ENCODE data around the gene KRT73. TPM values are rescaled to one million over a fixed set of nuclear protein-coding genes. Genes with fewer than 3 reads are reported as not detected.

The KRT73 gene
- not detected for total RNA-seq

DNA sequence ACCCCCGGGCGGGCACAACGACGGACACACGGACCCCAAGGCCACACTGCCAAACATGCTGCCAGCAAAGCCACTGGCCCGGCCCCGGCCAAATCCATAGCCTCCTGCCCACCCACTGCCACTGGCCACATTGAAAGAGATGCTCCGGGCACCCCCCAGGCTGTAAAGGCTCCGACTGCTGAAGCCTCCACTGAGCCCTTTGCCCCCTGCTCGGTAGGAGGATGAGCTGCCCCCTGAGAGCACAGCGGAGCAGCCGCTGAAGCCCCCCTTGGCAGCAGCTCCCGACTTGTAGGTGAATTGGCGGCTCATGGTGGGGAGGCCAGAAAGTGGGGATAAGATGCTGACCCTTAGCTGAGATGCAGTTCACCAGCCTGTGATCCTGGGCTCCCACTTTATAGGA lies at the start of gene KRT73:
Gene KRT73 (minus strand): TSS at position 344 of the 400 bp plus-strand sequence. CDS start 35 bp downstream, at position 309.
- ChIA-PET CTCF (no interaction called here), POLR2A (no interaction called here)

- POLR2A ChIA-PET = no interaction called here
- CTCF ChIA-PET = no interaction called here
Measured at GRCh38 chr12:52667931-52668330, 49.6 kb upstream of the KRT73 start.

DNA sequence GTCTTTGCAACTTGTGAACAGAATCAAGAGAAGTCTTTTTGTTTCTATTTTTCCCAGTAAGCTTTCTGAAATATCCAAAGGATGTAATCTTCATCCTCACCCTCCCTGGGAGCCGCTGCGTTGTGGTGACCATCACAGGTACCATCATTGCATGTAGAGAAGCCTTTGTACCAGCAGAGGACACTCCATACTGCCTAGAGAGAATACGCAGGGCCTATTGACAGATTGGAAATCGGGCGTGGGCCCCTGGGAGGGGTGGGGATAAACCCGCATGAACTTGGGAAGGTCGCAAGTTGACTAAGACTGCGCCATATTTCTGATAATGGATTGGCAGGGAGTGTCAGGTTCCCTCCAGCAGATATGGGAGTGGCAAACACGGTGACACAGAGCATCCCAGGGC lies 49.1 kb upstream of the KRT73 start:
- ChIA-PET CTCF (no interaction called here), POLR2A (no interaction called here)

GRCh38 chr12:52666471-52666870 lies 48.1 kb upstream of the KRT73 start:
- ChIA-PET CTCF (interaction anchor here (0.6 kb wide), 1 partner anchor 717 kb away, joined by 3 read pairs; no protein-coding TSS in a partner anchor), POLR2A (no interaction called here)

GRCh38 chr12:52663420-52663819 lies 45.1 kb upstream of the KRT73 start:
- ChIA-PET POLR2A (no interaction called here), CTCF (no interaction called here)

DNA sequence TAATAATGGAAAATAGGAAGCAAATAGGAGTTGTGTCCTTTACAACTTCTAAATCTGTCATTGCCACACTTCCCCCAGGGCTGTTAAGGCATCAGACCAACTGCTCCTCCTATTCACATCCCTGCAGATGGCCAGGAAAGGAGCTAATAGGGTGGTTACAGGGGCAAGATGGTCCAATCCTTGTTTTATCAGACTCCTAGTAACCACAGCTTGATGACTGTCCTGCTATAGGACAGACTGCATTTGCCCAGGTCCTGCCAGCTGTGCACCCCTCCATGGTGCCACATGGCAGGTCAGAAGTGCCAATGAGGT lies 44.5 kb upstream of the KRT73 start:
- CTCF ChIA-PET = no interaction called here

GRCh38 chr12:52662093-52662917 lies 43.9 kb upstream of the KRT73 start:
- CTCF ChIA-PET = no interaction called here
- POLR2A ChIA-PET = no interaction called here

More for the DNA sequence above, 44.5 kb upstream of the KRT73 start:
- POLR2A ChIA-PET = no interaction called here

DNA sequence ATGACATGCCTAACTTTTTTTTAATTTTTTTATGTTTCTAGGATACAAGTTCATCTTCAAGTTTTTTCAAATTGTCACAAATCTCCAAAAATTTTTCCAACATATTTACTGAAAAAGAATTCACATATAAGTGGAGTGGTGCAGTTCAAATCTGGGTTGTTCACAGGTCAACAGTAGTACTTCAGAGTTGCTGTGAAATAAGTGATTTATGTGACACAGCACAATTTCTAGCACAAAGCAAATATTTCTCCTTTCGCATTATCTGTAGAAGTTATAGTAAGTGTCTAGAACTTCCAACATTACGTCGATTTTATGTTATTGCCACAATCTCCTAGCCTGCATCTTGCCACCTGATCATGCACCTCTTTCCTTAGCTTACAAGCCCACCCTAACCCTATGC lies 43.3 kb upstream of the KRT73 start:
- CTCF ChIA-PET = no interaction called here
- POLR2A ChIA-PET = no interaction called here

DNA sequence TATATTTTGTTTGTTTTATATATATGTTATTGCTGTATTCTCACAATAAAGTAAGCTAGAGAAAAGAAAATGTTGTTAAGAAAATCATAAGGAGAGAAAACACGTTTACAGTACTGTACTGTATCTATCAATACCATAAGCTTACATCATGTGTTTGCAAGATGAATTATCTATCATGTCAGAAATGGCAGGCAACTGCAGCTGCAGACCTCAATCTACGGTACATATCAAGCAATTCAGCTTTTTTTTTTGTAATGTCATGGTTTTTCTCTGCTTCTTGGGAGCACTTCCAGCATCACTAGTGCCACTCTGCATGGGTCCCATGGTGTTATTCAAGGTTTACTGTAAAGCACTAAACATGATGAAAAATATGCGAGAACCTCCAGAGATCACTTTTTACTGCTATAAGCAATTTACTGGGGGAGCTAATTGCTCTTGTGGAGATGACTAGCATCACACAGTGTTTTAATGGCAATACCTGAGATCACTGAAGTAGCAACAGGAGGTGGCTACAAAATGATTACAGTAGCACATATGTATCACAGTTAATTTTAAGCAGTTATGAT lies 42.7 kb upstream of the KRT73 start:
- POLR2A ChIA-PET = no interaction called here

GRCh38 chr12:52659951-52660350 lies 41.6 kb upstream of the KRT73 start:
- ChIA-PET POLR2A (no interaction called here), CTCF (no interaction called here)

More for the DNA sequence above, 42.7 kb upstream of the KRT73 start:
- CTCF ChIA-PET = no interaction called here

DNA sequence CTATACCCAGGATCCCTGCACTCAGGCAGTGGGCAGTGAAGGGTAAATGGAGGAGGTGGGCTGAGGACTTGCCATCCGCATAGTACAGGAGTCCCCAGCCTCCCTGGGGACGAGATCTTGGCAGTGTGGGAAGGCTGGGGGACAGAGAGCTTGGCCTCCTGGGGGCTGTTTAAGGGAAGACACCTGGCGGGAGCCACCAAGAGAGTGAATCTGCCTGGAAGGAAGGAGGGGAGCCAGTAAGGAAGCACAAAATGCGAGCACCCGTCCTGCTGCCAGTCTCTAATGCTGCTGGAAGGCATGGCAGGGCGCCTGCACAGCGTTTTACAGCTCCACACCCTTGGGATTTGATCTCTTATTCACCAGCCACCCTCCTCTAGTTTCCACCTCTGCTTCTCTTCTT lies 41.0 kb upstream of the KRT73 start:
- ChIA-PET POLR2A (no interaction called here), CTCF (no interaction called here)

DNA sequence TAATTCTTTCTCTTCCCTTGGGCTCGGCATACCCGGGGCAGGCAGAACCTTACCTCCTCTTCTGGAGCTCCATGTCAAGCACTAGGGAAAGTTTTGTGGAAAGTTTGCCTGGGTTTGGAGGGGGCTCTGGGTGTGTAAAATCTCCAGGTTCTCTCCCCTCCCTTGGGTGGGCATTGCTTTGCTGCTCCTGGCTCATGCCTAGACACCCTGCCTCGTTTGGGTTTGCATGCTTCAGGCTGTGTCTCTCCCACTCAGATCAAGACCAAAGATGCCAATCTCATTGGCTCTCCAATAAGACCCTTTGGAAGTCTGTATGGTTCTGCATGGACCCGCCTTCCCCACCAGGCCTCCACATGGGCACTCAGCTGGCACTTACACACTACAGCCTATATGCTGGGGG lies 39.8 kb upstream of the KRT73 start:
- ChIA-PET CTCF (no interaction called here), POLR2A (no interaction called here)

GRCh38 chr12:52657250-52657902 lies 39.0 kb upstream of the KRT73 start:
- CTCF ChIA-PET = interaction anchor here (0.5 kb wide), 1 partner anchor 1946 kb away, joined by 3 read pairs; no protein-coding TSS in a partner anchor
- POLR2A ChIA-PET = no interaction called here

- ChIA-PET CTCF (no interaction called here), POLR2A (no interaction called here)
Measured at GRCh38 chr12:52656616-52657015, 38.3 kb upstream of the KRT73 start.

DNA sequence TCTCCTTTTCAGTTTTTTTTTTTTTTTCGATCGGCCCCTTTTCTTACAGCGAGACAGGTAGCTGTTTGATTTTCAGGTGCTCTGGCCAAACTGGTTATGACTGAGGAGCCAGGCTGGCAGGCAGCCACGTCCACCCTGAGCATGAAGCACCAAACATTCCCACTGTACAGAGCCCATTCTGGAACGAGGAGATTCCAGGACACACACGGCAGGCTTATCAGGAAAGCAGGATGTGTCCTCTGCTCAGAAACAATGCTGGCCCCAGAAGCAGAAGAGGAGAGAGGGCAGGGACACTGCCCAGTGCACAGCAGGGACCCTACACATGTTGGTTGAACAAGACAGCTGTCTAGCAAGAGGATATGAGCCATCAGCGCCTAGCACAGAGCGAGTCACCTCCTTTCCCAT lies 37.4 kb upstream of the KRT73 start:
- ChIA-PET POLR2A (no interaction called here), CTCF (no interaction called here)

GRCh38 chr12:52655251-52655650 lies 36.9 kb upstream of the KRT73 start:
- ChIA-PET POLR2A (no interaction called here), CTCF (no interaction called here)

GRCh38 chr12:52651726-52652261 lies 33.4 kb upstream of the KRT73 start, which contains the start of gene KRT2:
KRT2 (minus strand) TSS chr12:52652211; CDS start chr12:52652142, 69 bp downstream.
- POLR2A ChIA-PET = no interaction called here
- CTCF ChIA-PET = no interaction called here

- CTCF ChIA-PET = no interaction called here
- POLR2A ChIA-PET = no interaction called here
Measured at GRCh38 chr12:52650520-52651081, 32.2 kb upstream of the KRT73 start.

- POLR2A ChIA-PET = no interaction called here
Measured at GRCh38 chr12:52649066-52649465, 30.7 kb upstream of the KRT73 start.

DNA sequence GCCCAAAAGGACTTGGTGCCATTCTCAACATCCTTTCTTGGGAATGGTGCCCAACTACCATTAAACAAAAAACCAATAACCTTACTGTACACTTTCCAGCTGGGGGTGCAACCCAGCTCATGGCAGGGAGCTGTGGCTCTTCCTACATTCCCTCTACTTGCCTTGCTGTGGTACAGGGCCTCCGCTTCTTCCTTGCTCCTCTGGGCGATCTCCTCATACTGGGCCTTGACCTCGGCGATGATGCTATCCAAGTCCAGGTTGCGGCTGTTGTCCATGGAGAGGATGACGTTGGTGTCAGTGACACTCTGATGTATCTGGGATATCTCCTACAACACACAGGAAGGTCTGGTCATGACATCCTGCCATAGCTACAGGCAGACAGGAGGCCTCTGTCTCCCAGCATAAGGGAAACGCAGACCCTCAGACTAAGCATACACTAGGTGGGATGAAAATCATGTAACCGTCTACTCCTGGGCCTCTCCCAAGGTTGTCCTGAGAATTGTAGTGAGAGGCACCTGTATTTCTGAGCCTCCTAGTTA lies 29.7 kb upstream of the KRT73 start:
- CTCF ChIA-PET = no interaction called here
- POLR2A ChIA-PET = no interaction called here

More at GRCh38 chr12:52649066-52649465, 30.7 kb upstream of the KRT73 start:
- CTCF ChIA-PET = no interaction called here

GRCh38 chr12:52647601-52648000 lies 29.2 kb upstream of the KRT73 start:
- ChIA-PET CTCF (no interaction called here), POLR2A (no interaction called here)
